NCI-H1694 (cell line): ENCODE results near the gene F11.
"Not testable (repeated sequence)": the region's sequence is repeated elsewhere in the genome, so short reads cannot be mapped to it uniquely, and the experiment has no call there.

ENCODE experiments used
- DNase-seq: peaks from one replicate; lab custom pipeline; 2025; lab: John Stamatoyannopoulos, UW

The F11 gene

GRCh38 chr4:186265683-186266652 lies at the start of gene F11:
Gene F11 (plus strand): TSS chr4:186266189. CDS start chr4:186267137, 948 bp downstream.
- DNase-seq, result no peak

GRCh38 chr4:186216465-186217024 lies 49.4 kb upstream of the F11 start:
- no peak for DNase-seq

GRCh38 chr4:186217733-186218293 lies 48.2 kb upstream of the F11 start:
- no peak for DNase-seq

- no peak for DNase-seq
Observed at GRCh38 chr4:186221624-186222023, 44.4 kb upstream of the F11 start.

GRCh38 chr4:186225848-186226247 lies 40.1 kb upstream of the F11 start:
- no peak for DNase-seq

- no peak for DNase-seq
Observed at GRCh38 chr4:186226521-186227189, 39.3 kb upstream of the F11 start.

GRCh38 chr4:186227221-186227620 lies 38.8 kb upstream of the F11 start, which contains the start of gene KLKB1:
Gene KLKB1 (plus strand): TSS chr4:186227507. CDS start chr4:186228196, 689 bp downstream.
- DNase-seq, result no peak

- DNase-seq, result no peak
Observed at GRCh38 chr4:186227744-186228513, 38.1 kb upstream of the F11 start.

GRCh38 chr4:186228514-186228894 lies 37.5 kb upstream of the F11 start:
- DNase-seq, result no peak

- no peak for DNase-seq
Observed at GRCh38 chr4:186234367-186234766, 31.6 kb upstream of the F11 start.

GRCh38 chr4:186236126-186236525 lies 29.9 kb upstream of the F11 start:
- no peak for DNase-seq

- DNase-seq, result no peak
Observed at GRCh38 chr4:186240452-186240847, 25.5 kb upstream of the F11 start.

- no peak for DNase-seq
Observed at GRCh38 chr4:186240848-186241491, 25.0 kb upstream of the F11 start.

GRCh38 chr4:186241616-186242015 lies 24.4 kb upstream of the F11 start:
- DNase-seq, result no peak

GRCh38 chr4:186242031-186242430 lies 24.0 kb upstream of the F11 start:
- DNase-seq, result not testable (repeated sequence)

GRCh38 chr4:186243331-186243730 lies 22.7 kb upstream of the F11 start:
- DNase-seq, result no peak

- DNase-seq, result no peak
Observed at GRCh38 chr4:186244835-186245234, 21.2 kb upstream of the F11 start.

GRCh38 chr4:186247062-186247752 lies 18.8 kb upstream of the F11 start:
- not testable (repeated sequence) for DNase-seq

- DNase-seq, result no peak
Observed at GRCh38 chr4:186248643-186249042, 17.3 kb upstream of the F11 start.
